ENCODE measurements around the gene TBC1D14. TPM values are rescaled to one million over a fixed set of nuclear protein-coding genes. Genes with fewer than 3 reads are reported as not detected.

The TBC1D14 gene
- total RNA-seq, 2 donors from 2014 or later: 46.7 to 49.9 TPM

DNA sequence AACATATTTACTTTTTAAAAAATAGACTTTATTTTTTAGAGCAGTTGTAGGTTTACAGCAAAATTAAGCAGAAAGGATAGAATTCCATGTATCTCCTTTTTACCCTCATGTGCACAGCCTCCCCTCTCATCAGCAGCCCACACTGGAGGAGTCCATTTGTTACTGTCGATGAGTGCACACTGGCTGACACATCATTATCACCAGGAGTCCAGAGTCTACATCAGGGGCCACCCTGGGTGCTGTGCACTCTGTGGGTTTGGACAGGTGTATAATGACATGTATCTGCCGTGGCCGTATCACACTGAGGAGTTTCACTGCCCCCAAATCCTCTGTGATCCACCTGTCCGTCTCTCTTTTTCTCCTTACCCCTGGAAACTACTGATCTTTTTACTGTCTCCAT is 26.3 kb downstream of the TBC1D14 start:
- DNase-seq (ENCODE audit: low spot score) (no peak), ATAC-seq (ENCODE audit: insufficient number of reproducible peaks, low FRiP score, low read depth) (no peak)
- no peak overlapping the region for H3K27ac ChIP-seq
- TF ChIP-seq, protein P1, sequence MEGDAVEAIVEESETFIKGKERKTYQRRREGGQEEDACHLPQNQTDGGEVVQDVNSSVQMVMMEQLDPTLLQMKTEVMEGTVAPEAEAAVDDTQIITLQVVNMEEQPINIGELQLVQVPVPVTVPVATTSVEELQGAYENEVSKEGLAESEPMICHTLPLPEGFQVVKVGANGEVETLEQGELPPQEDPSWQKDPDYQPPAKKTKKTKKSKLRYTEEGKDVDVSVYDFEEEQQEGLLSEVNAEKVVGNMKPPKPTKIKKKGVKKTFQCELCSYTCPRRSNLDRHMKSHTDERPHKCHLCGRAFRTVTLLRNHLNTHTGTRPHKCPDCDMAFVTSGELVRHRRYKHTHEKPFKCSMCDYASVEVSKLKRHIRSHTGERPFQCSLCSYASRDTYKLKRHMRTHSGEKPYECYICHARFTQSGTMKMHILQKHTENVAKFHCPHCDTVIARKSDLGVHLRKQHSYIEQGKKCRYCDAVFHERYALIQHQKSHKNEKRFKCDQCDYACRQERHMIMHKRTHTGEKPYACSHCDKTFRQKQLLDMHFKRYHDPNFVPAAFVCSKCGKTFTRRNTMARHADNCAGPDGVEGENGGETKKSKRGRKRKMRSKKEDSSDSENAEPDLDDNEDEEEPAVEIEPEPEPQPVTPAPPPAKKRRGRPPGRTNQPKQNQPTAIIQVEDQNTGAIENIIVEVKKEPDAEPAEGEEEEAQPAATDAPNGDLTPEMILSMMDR (IDR thresholded peaks at IDR 0.05): no peak
- H3K27me3 ChIP-seq (replicated peaks; ENCODE audit: insufficient read depth): no peaks in the 10 kb centered on the region
- H3K4me1 ChIP-seq (ENCODE audit: control insufficient read depth in 1 of 2, low read depth in 2 of 2): peaks cover 0 to 3% of the 10 kb centered on the region in 2 donors
- H3K4me3 ChIP-seq: no peak overlapping the region
- no peaks in the 10 kb centered on the region for H3K36me3 ChIP-seq
- no peaks in the 10 kb centered on the region for H3K9me3 ChIP-seq

DNA sequence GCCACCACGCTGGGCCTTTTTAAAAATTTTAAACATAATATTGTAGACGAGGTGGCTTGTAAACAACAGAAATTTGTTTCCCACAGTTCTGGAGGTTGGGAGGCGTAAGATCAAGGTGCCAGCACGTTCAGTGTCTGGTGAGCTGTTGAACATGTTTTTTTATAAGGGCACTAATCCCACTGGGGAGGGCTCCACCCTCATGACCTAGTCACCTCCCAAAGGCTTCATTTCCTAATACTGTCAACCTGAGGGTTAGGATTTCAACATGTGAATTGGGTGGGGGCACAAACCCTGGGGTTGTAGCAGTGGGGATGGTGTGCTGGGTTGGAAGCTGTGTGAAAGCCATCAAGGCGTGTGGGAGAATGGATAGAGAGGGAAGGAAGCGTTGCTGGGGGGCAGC is 27.6 kb downstream of the TBC1D14 start:
- H3K27me3 ChIP-seq (replicated peaks; ENCODE audit: insufficient read depth): no peaks in the 10 kb centered on the region
- peaks cover 11 to 12% of the 10 kb centered on the region in 2 donors for H3K4me1 ChIP-seq (ENCODE audit: control insufficient read depth in 1 of 2, low read depth in 2 of 2)
- no peak overlapping the region for H3K4me3 ChIP-seq
- DNase-seq (ENCODE audit: low spot score): no peak
- TF ChIP-seq, protein P1 (IDR thresholded peaks at IDR 0.05): no peak
- ATAC-seq (ENCODE audit: insufficient number of reproducible peaks, low FRiP score, low read depth): no peak
- no peak overlapping the region for H3K27ac ChIP-seq
- no peaks in the 10 kb centered on the region for H3K9me3 ChIP-seq
- H3K36me3 ChIP-seq: no peaks in the 10 kb centered on the region

- DNase-seq (ENCODE audit: low spot score): no peak
- Histone ChIP-seq H3K36me3 (no peaks in the 10 kb centered on the region), H3K9me3 (no peaks in the 10 kb centered on the region), H3K27ac (no peak overlapping the region), H3K27me3 (replicated peaks; ENCODE audit: insufficient read depth) (no peaks in the 10 kb centered on the region), H3K4me1 (ENCODE audit: control insufficient read depth in 1 of 2, low read depth in 2 of 2) (peaks cover 11 to 17% of the 10 kb centered on the region in 2 donors), H3K4me3 (no peak overlapping the region)
- ATAC-seq (ENCODE audit: insufficient number of reproducible peaks, low FRiP score, low read depth): no peak
- TF ChIP-seq, protein P1 (IDR thresholded peaks at IDR 0.05): no peak
These were observed 28.1 kb downstream of the TBC1D14 start for GRCh38 chr4:6937754-6938153.

GRCh38 chr4:6938237-6938636 is 28.6 kb downstream of the TBC1D14 start:
- TF ChIP-seq, protein P1 (IDR thresholded peaks at IDR 0.05): no peak
- DNase-seq (ENCODE audit: low spot score): no peak

GRCh38 chr4:6938647-6939271 is 29.1 kb downstream of the TBC1D14 start:
- H3K27ac ChIP-seq: no peak overlapping the region
- H3K9me3 ChIP-seq: no peaks in the 10 kb centered on the region
- ATAC-seq (ENCODE audit: insufficient number of reproducible peaks, low FRiP score, low read depth): no peak
- TF ChIP-seq, protein P1 (IDR thresholded peaks at IDR 0.05): no peak
- H3K36me3 ChIP-seq: no peaks in the 10 kb centered on the region
- H3K4me1 ChIP-seq (ENCODE audit: control insufficient read depth in 1 of 2, low read depth in 2 of 2): peaks cover 11 to 20% of the 10 kb centered on the region in 2 donors
- H3K27me3 ChIP-seq (replicated peaks; ENCODE audit: insufficient read depth): no peaks in the 10 kb centered on the region
- no peak overlapping the region for H3K4me3 ChIP-seq
- no peak for DNase-seq (ENCODE audit: low spot score)

More at GRCh38 chr4:6938237-6938636, 28.6 kb downstream of the TBC1D14 start:
- Histone ChIP-seq H3K36me3 (no peaks in the 10 kb centered on the region), H3K4me1 (ENCODE audit: control insufficient read depth in 1 of 2, low read depth in 2 of 2) (peaks cover 11 to 20% of the 10 kb centered on the region in 2 donors), H3K4me3 (no peak overlapping the region), H3K9me3 (no peaks in the 10 kb centered on the region), H3K27ac (no peak overlapping the region), H3K27me3 (replicated peaks; ENCODE audit: insufficient read depth) (no peaks in the 10 kb centered on the region)
- ATAC-seq (ENCODE audit: insufficient number of reproducible peaks, low FRiP score, low read depth): no peak
